ENCODE data around the gene TMEM156. TPM values are rescaled to one million over a fixed set of nuclear protein-coding genes. Genes with fewer than 3 reads are reported as not detected.

TMEM156 gene
- polyA plus RNA-seq, 1 of the 3 experiments (the other 2 are of a cell fraction), result 0.13 TPM

GRCh38 chr4:39021631-39022030, 10.6 kb downstream of the TMEM156 start:
- POLR2A ChIA-PET, result no interaction called here
- TF ChIP-seq MAX (IDR thresholded peaks at IDR 0.05; ENCODE audit: low read depth), result no peak
- TF ChIP-seq IRF3 (IDR thresholded peaks at IDR 0.05; ENCODE audit: low read depth, low read length), result no peak
- no peak for TF ChIP-seq RXRA (IDR thresholded peaks at IDR 0.05; ENCODE audit: borderline replicate concordance, low read depth)
- TF ChIP-seq, protein P1, sequence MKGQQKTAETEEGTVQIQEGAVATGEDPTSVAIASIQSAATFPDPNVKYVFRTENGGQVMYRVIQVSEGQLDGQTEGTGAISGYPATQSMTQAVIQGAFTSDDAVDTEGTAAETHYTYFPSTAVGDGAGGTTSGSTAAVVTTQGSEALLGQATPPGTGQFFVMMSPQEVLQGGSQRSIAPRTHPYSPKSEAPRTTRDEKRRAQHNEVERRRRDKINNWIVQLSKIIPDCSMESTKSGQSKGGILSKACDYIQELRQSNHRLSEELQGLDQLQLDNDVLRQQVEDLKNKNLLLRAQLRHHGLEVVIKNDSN (IDR thresholded peaks at IDR 0.05; ENCODE audit: borderline replicate concordance, low read depth), result no peak
- TF ChIP-seq GATA2 (CRISPR knock-in tag; IDR thresholded peaks at IDR 0.05), result no peak
- TF ChIP-seq EZH2phosphoT487 (IDR thresholded peaks at IDR 0.05; ENCODE audit: borderline replicate concordance, low read depth), result no peak
- no peak for TF ChIP-seq RCOR1 (IDR thresholded peaks at IDR 0.05; ENCODE audit: low read length)
- no peak for TF ChIP-seq EP300 (IDR thresholded peaks at IDR 0.05; ENCODE audit: borderline replicate concordance in 1 of 2, low read depth in 1 of 2, low read length in 1 of 2)

DNA sequence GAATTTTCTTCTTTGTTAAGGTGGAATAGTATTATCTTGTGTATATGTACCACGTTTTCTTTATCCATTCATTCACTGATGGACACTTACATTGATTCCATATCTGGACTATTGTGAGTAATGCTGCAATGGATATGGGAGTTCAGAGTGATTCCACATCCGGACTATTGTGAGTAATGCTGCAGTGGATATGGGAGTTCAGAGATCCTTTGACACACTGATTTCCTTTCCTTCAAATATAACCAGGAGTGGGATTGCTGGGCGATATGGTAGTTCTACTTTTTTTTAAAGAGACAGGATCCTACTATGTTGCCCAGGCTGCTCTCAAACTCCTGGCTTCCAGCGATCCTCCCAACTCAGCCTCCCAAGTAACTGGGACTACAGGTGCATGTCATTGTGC, 12.1 kb downstream of the TMEM156 start:
- no peaks in the 10 kb centered on the region for H3K4me1 ChIP-seq (ENCODE audit: control insufficient read depth in 1 of 2, insufficient read depth in 2 of 2, low read depth in 1 of 2, low read length in 1 of 2)
- H3K4me3 ChIP-seq (ENCODE audit: low read depth in 2 of 2, low read length in 1 of 2), result no peak overlapping the region
- ChIA-PET POLR2A (no interaction called here), CTCF (no interaction called here)
- no peak for DNase-seq
- no peak overlapping the region for H3K4me2 ChIP-seq
- H3K27ac ChIP-seq (ENCODE audit: low read depth in 2 of 2, low read length in 1 of 2), result no peak overlapping the region
- H3F3A ChIP-seq (replicated peaks; ENCODE audit: insufficient read depth), result no peaks in the 10 kb centered on the region
- no peaks in the 10 kb centered on the region for H3K9me2 ChIP-seq
- no peaks in the 10 kb centered on the region for H3K36me3 ChIP-seq (replicated peaks in 1 of 2; ENCODE audit: control insufficient read depth in 1 of 2, insufficient read depth in 2 of 2, low read length in 1 of 2)
- no peak overlapping the region for H2AFZ ChIP-seq (ENCODE audit: low read depth)
- no peaks in the 10 kb centered on the region for H4K20me1 ChIP-seq (ENCODE audit: insufficient read depth)
- no peaks in the 10 kb centered on the region for H3K79me2 ChIP-seq (ENCODE audit: insufficient read depth)
- TF ChIP-seq CTCF (IDR thresholded peaks at IDR 0.05), result no peak
- no peak for TF ChIP-seq MEF2A (IDR thresholded peaks at IDR 0.05; ENCODE audit: borderline replicate concordance, low read depth)
- TF ChIP-seq GABPA (IDR thresholded peaks at IDR 0.05; ENCODE audit: low read depth), result no peak
- no peak for TF ChIP-seq TAF1 (IDR thresholded peaks at IDR 0.05; ENCODE audit: borderline replicate concordance, low read depth, low read length)
- no peak for TF ChIP-seq JUND (IDR thresholded peaks at IDR 0.05)
- TF ChIP-seq POLR2AphosphoS5 (IDR thresholded peaks at IDR 0.05; ENCODE audit: low read depth, low read length), result no peak
- no peak for TF ChIP-seq SIN3A (IDR thresholded peaks at IDR 0.05; ENCODE audit: borderline replicate concordance, low read depth, low read length)
- TF ChIP-seq NRF1 (IDR thresholded peaks at IDR 0.05; ENCODE audit: low read depth, low read length), result no peak
- TF ChIP-seq MXI1 (IDR thresholded peaks at IDR 0.05; ENCODE audit: low read depth, low read length), result no peak
- TF ChIP-seq SMC3 (IDR thresholded peaks at IDR 0.05; ENCODE audit: low read depth, low read length), result no peak
- no peak for TF ChIP-seq FOXM1 (IDR thresholded peaks at IDR 0.05; ENCODE audit: low read depth)
- no peak for TF ChIP-seq RXRA (IDR thresholded peaks at IDR 0.05; ENCODE audit: borderline replicate concordance, low read depth)
- TF ChIP-seq REST (IDR thresholded peaks at IDR 0.05; ENCODE audit: low read depth, low read length), result no peak
- TF ChIP-seq GATA2 (CRISPR knock-in tag; IDR thresholded peaks at IDR 0.05), result no peak
- no peak for TF ChIP-seq ELF1 (IDR thresholded peaks at IDR 0.05)
- no peak for TF ChIP-seq EZH2phosphoT487 (IDR thresholded peaks at IDR 0.05; ENCODE audit: borderline replicate concordance, low read depth)
- H3K9me3 ChIP-seq, result no peaks in the 10 kb centered on the region
- H3K9ac ChIP-seq, result no peak overlapping the region
- 78% methylated on average over 4 of the region's 4 CpGs for WGBS (ENCODE audit: low lambda C conversion rate)
- no peaks in the 10 kb centered on the region for H3K27me3 ChIP-seq (ENCODE audit: insufficient read depth)

More at GRCh38 chr4:39021631-39022030, 10.6 kb downstream of the TMEM156 start:
- Histone ChIP-seq H4K20me1 (ENCODE audit: insufficient read depth) (no peaks in the 10 kb centered on the region), H3K4me2 (no peak overlapping the region), H3F3A (replicated peaks; ENCODE audit: insufficient read depth) (no peaks in the 10 kb centered on the region), H2AFZ (ENCODE audit: low read depth) (no peak overlapping the region), H3K27me3 (ENCODE audit: insufficient read depth) (no peaks in the 10 kb centered on the region), H3K9me3 (no peaks in the 10 kb centered on the region), H3K9ac (no peak overlapping the region), H3K9me2 (no peaks in the 10 kb centered on the region), H3K4me1 (ENCODE audit: control insufficient read depth in 1 of 2, insufficient read depth in 2 of 2, low read depth in 1 of 2, low read length in 1 of 2) (no peaks in the 10 kb centered on the region), H3K36me3 (replicated peaks in 1 of 2; ENCODE audit: control insufficient read depth in 1 of 2, insufficient read depth in 2 of 2, low read length in 1 of 2) (no peaks in the 10 kb centered on the region), H3K79me2 (ENCODE audit: insufficient read depth) (no peaks in the 10 kb centered on the region), H3K27ac (ENCODE audit: low read depth in 2 of 2, low read length in 1 of 2) (no peak overlapping the region), H3K4me3 (ENCODE audit: low read depth in 2 of 2, low read length in 1 of 2) (no peak overlapping the region)
- 95% methylated on average over 3 of the region's 3 CpGs for WGBS (ENCODE audit: low lambda C conversion rate)
- no peak for DNase-seq
- CTCF ChIA-PET, result no interaction called here
